ENCODE results near the gene EML3. TPM values are rescaled to one million over a fixed set of nuclear protein-coding genes. Genes with fewer than 3 reads are reported as not detected.
"Not testable (repeated sequence)": the region's sequence is repeated elsewhere in the genome, so short reads cannot be mapped to it uniquely, and the experiment has no call there.

The EML3 gene
- total and polyA plus RNA-seq, 7 experiments from 2014 or later: 14.6 to 209 (median 169) TPM

DNA sequence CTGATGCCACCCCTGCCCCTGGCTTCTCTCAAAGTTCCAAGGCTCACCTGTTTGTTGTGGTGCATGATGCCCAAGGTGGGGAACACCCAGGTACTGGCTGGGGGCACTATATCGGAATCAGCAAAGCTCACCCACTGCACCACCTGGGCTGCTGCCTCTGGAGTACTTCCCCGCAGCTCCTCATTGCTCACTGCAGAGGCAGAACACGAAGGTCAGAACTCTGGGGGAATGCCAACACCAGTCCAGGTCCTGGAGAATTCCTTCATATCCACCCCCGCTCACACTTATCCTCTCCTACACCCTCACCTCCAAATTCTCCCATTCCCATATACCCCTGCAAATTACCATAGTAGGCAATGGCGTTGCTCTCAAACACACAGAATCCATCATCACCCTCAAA, 41.1 kb downstream of the EML3 start:
- POLR2A ChIA-PET: interaction anchor here (0.8 to 8.1 kb wide), 5 partner anchors 15 to 270 kb away, joined by 4 to 92 read pairs (median 5); partner anchors contain the start of genes MTA2 and TUT1

DNA sequence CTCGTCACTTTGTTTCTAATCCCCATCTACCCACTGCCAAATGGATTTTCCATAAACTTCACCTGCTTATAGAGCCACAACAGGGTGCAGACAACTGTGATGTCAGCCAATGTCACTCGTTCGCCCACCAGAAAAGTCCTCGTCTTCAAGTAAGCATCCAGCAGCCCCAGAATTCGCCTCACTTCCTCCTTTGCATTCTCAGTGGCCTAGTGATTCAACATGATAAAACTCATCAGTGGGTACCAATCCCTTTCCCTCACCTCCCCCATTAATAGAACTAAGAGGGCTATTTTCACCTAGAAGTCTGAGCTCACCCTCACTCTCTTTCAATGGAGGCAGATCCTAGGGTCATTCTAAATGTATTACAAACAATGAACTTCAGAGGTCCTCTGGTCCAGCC, 41.7 kb downstream of the EML3 start:
- Histone ChIP-seq H3K36me3 (ENCODE audit: control insufficient read depth in 2 of 3, insufficient read depth in 3 of 3, low read length in 3 of 3) (peaks cover 9 to 71% (median 13%) of the 10 kb centered on the region in 3 experiments), H3K4me1 (ENCODE audit: control insufficient read depth in 2 of 2, insufficient read depth in 2 of 2, low read length in 2 of 2) (peaks cover 8 to 11% of the 10 kb centered on the region in 2 donors), H3K27ac (ENCODE audit: low read depth, low read length) (peak overlapping the region; percentile 88)
- H3K36me3 Mint-ChIP-seq: peaks cover 16 to 39% (median 37%) of the 10 kb centered on the region in 5 donors
- H3K27ac Mint-ChIP-seq: peak overlapping the region; percentile 38 to 98 (median 81)
- not testable (repeated sequence) for ATAC-seq; H3K4me3 ChIP-seq (ENCODE audit: low read length); H3K27me3 Mint-ChIP-seq; H3K27me3 ChIP-seq (ENCODE audit: control insufficient read depth in 2 of 2, insufficient read depth in 2 of 2, low read length in 2 of 2); DNase-seq; H3K9me3 Mint-ChIP-seq; H3K9me3 ChIP-seq (ENCODE audit: control insufficient read depth in 2 of 3, low read length in 3 of 3)
- ChIA-PET POLR2A (interaction anchor here (0.6 to 8.1 kb wide), 6 partner anchors 15 to 271 kb away, joined by 3 to 92 read pairs (median 4); partner anchors contain the start of genes HNRNPUL2, MTA2 and TUT1), CTCF (interaction anchor here (1.9 kb wide), 1 partner anchor 10 kb away, joined by 9 read pairs; no protein-coding TSS in a partner anchor)
- H3K4me3 Mint-ChIP-seq: peak overlapping the region in 9 of 10 donors; percentile 0 to 100 (median 39)
- H3K4me1 Mint-ChIP-seq: peaks cover 41 to 76% (median 62%) of the 10 kb centered on the region in 7 donors
- intact Hi-C loops (cut with micrococcal nuclease): loop anchor here in 1 of 2 donors (5.0 kb wide), 1 partner anchor 286 kb away; no protein-coding TSS in a partner anchor

More for the DNA sequence above, 41.1 kb downstream of the EML3 start:
- H3K27me3 ChIP-seq (ENCODE audit: control insufficient read depth in 2 of 2, insufficient read depth in 2 of 2, low read length in 2 of 2); H3K9me3 Mint-ChIP-seq; H3K9me3 ChIP-seq (ENCODE audit: control insufficient read depth in 2 of 3, low read length in 3 of 3); H3K27me3 Mint-ChIP-seq; H3K4me3 ChIP-seq (ENCODE audit: low read length); CTCF ChIA-PET; ATAC-seq; DNase-seq: not testable (repeated sequence)
- Mint-ChIP-seq H3K4me3 (peak overlapping the region in 6 of 10 donors; percentile 5 to 100 (median 94)), H3K4me1 (peaks cover 39 to 70% (median 57%) of the 10 kb centered on the region in 7 donors), H3K27ac (peak overlapping the region in 8 of 9 donors; percentile 44 to 98 (median 88)), H3K36me3 (peaks cover 16 to 36% (median 34%) of the 10 kb centered on the region in 5 donors)
- intact Hi-C loops (cut with micrococcal nuclease): loop anchor here in 1 of 2 donors (5.0 kb wide), 1 partner anchor 286 kb away; no protein-coding TSS in a partner anchor
- H3K4me1 ChIP-seq (ENCODE audit: control insufficient read depth in 2 of 2, insufficient read depth in 2 of 2, low read length in 2 of 2): peaks cover 8 to 11% of the 10 kb centered on the region in 2 donors
- peaks cover 5 to 69% (median 8%) of the 10 kb centered on the region in 3 experiments for H3K36me3 ChIP-seq (ENCODE audit: control insufficient read depth in 2 of 3, insufficient read depth in 3 of 3, low read length in 3 of 3)
- H3K27ac ChIP-seq (ENCODE audit: low read depth, low read length): peak overlapping the region; percentile 88

DNA sequence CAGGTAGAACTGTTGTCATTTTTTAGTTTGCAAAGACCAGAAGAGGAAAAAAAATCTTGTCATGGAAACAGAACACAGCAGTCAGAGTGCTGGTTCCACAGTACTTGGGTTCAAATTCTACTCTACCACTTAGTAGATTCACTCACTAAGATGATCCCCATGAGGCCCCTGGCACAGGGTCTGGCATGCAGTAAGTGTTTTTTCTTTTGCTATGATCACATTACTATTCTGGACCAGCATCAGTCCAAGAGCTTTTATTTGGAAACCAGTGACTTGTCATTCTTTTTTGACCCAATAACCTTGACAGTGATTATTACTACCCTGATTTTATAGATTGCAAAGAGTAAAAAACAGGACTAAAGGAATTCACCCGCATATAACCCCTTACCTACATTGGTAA, 43.0 kb downstream of the EML3 start:
- DNase-seq (no peak), ATAC-seq (no peak)
- ChIA-PET CTCF (interaction anchor here (0.7 to 1.9 kb wide), 3 partner anchors 9 to 174 kb away, joined by 4 to 9 read pairs (median 4); no protein-coding TSS in a partner anchor), POLR2A (interaction anchor here (0.6 to 8.1 kb wide), 5 partner anchors 13 to 193 kb away, joined by 3 to 92 read pairs (median 5); partner anchors contain the start of genes C11orf98, CSKMT and TUT1)
- H3K36me3 Mint-ChIP-seq: peaks cover 16 to 46% (median 40%) of the 10 kb centered on the region in 5 donors
- H3K27me3 ChIP-seq (ENCODE audit: control insufficient read depth in 2 of 2, insufficient read depth in 2 of 2, low read length in 2 of 2): no peaks in the 10 kb centered on the region
- peaks cover 11 to 77% (median 18%) of the 10 kb centered on the region in 3 experiments for H3K36me3 ChIP-seq (ENCODE audit: control insufficient read depth in 2 of 3, insufficient read depth in 3 of 3, low read length in 3 of 3)
- no peaks in the 10 kb centered on the region for H3K9me3 Mint-ChIP-seq
- intact Hi-C loops (cut with micrococcal nuclease): loop anchor here in 1 of 2 donors (5.0 kb wide), 1 partner anchor 288 kb away; no protein-coding TSS in a partner anchor
- H3K4me3 ChIP-seq (ENCODE audit: low read length): no peak overlapping the region
- no peaks in the 10 kb centered on the region for H3K9me3 ChIP-seq (ENCODE audit: control insufficient read depth in 2 of 3, low read length in 3 of 3)
- H3K4me1 ChIP-seq (ENCODE audit: control insufficient read depth in 2 of 2, insufficient read depth in 2 of 2, low read length in 2 of 2): peaks cover 8 to 11% of the 10 kb centered on the region in 2 donors
- no peak overlapping the region for H3K27ac ChIP-seq (ENCODE audit: low read depth, low read length)
- no peaks in the 10 kb centered on the region for H3K27me3 Mint-ChIP-seq
- H3K27ac Mint-ChIP-seq: peak overlapping the region in 3 of 9 donors; percentile 1 to 14 (median 12)
- H3K4me3 Mint-ChIP-seq: no peak overlapping the region
- peaks cover 31 to 68% (median 59%) of the 10 kb centered on the region in 7 donors for H3K4me1 Mint-ChIP-seq

DNA sequence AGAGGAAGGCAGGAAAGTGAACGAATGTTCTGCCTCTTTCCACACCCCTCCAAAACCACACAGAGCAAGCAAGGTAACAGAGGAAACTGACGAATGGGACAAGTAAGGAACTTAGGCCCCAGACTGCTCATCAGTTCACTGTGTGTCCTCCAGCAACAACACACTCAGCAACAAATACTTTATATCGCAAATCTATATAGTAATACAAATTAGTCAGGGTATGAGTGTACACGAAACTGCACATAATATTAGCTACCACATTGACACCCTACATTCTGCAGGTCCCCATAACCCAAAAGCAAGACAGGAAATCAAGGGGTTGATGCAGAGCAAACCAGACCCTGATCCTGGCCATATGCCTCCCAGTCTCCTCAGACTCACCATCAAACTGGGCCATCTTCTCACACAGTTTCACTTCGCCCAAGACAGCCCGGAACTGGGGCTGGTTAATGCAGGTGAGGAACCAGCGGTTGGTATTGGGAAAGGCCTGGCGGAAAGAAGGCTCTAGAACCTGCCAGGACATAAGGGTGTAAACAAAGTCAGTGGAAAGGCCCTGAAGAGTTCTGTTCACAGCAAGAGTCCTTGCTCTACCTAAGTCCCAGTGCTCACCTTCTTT, 45.4 kb downstream of the EML3 start:
- no peaks in the 10 kb centered on the region for H3K27me3 Mint-ChIP-seq
- H3K27ac Mint-ChIP-seq: peak overlapping the region in 7 of 9 donors; percentile 28 to 81 (median 56)
- Histone ChIP-seq H3K27me3 (ENCODE audit: control insufficient read depth in 2 of 2, insufficient read depth in 2 of 2, low read length in 2 of 2) (no peaks in the 10 kb centered on the region), H3K36me3 (ENCODE audit: control insufficient read depth in 2 of 3, insufficient read depth in 3 of 3, low read length in 3 of 3) (peaks cover 11 to 89% (median 18%) of the 10 kb centered on the region in 3 experiments), H3K9me3 (ENCODE audit: control insufficient read depth in 2 of 3, low read length in 3 of 3) (no peaks in the 10 kb centered on the region), H3K27ac (ENCODE audit: low read depth, low read length) (no peak overlapping the region), H3K4me3 (ENCODE audit: low read length) (no peak overlapping the region), H3K4me1 (ENCODE audit: control insufficient read depth in 2 of 2, insufficient read depth in 2 of 2, low read length in 2 of 2) (peaks cover under 1 to 4% of the 10 kb centered on the region in 2 donors)
- DNase-seq: no peak
- no peak overlapping the region for H3K4me3 Mint-ChIP-seq
- peaks cover 20 to 51% (median 45%) of the 10 kb centered on the region in 7 donors for H3K4me1 Mint-ChIP-seq
- peak; percentile 41 for ATAC-seq
- POLR2A ChIA-PET: interaction anchor here (0.9 to 1.0 kb wide), 2 partner anchors 16 to 24 kb away, joined by 3 to 5 read pairs; partner anchors contain the start of gene TUT1
- H3K9me3 Mint-ChIP-seq: no peaks in the 10 kb centered on the region
- CTCF ChIA-PET: interaction anchor here (0.5 to 2.0 kb wide), 4 partner anchors 8 to 174 kb away, joined by 3 to 14 read pairs (median 4); no protein-coding TSS in a partner anchor
- intact Hi-C loops (cut with micrococcal nuclease): no loop called here
- H3K36me3 Mint-ChIP-seq: peaks cover 15 to 49% (median 33%) of the 10 kb centered on the region in 5 donors

DNA sequence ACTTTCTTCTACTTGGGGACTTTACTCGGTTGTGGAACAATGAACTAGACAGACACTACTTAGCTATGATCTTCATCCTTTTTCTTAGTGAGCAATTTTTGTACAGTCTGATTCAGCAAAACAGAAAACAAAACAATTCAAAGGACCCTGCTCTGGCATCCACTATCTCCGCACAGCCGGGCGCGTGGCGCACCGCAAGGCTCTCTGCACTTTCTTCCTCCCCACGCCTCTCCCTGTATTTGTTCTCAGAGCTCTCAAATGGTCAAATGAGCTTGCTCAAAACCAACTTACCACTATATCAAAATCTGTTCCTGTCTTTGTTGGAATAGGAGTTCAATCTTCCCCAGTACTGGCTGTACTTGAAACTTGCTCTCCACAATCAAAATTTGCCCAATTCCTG, 46.3 kb downstream of the EML3 start:
- no peaks in the 10 kb centered on the region for H3K27me3 ChIP-seq (ENCODE audit: control insufficient read depth in 2 of 2, insufficient read depth in 2 of 2, low read length in 2 of 2)
- H3K27ac ChIP-seq (ENCODE audit: low read depth, low read length): no peak overlapping the region
- peaks cover 0 to 3% of the 10 kb centered on the region in 2 donors for H3K4me1 ChIP-seq (ENCODE audit: control insufficient read depth in 2 of 2, insufficient read depth in 2 of 2, low read length in 2 of 2)
- no peak overlapping the region for H3K4me3 ChIP-seq (ENCODE audit: low read length)
- Mint-ChIP-seq H3K9me3 (no peaks in the 10 kb centered on the region), H3K27me3 (no peaks in the 10 kb centered on the region), H3K4me1 (peaks cover 15 to 48% (median 43%) of the 10 kb centered on the region in 7 donors), H3K4me3 (no peak overlapping the region), H3K36me3 (peaks cover 8 to 48% (median 31%) of the 10 kb centered on the region in 5 donors), H3K27ac (peak overlapping the region in 4 of 9 donors; percentile 1 to 67 (median 30))
- ATAC-seq: no peak
- intact Hi-C loops (cut with micrococcal nuclease): no loop called here
- peaks cover 11 to 84% (median 18%) of the 10 kb centered on the region in 3 experiments for H3K36me3 ChIP-seq (ENCODE audit: control insufficient read depth in 2 of 3, insufficient read depth in 3 of 3, low read length in 3 of 3)
- no peak for DNase-seq
- H3K9me3 ChIP-seq (ENCODE audit: control insufficient read depth in 2 of 3, low read length in 3 of 3): no peaks in the 10 kb centered on the region
- ChIA-PET CTCF (interaction anchor here (0.7 kb wide), 2 partner anchors 14 to 142 kb away, joined by 3 to 4 read pairs; no protein-coding TSS in a partner anchor), POLR2A (interaction anchor here (0.9 to 1.5 kb wide), 3 partner anchors 8 to 275 kb away, joined by 3 to 5 read pairs (median 3); partner anchors contain the start of gene EEF1G)

DNA sequence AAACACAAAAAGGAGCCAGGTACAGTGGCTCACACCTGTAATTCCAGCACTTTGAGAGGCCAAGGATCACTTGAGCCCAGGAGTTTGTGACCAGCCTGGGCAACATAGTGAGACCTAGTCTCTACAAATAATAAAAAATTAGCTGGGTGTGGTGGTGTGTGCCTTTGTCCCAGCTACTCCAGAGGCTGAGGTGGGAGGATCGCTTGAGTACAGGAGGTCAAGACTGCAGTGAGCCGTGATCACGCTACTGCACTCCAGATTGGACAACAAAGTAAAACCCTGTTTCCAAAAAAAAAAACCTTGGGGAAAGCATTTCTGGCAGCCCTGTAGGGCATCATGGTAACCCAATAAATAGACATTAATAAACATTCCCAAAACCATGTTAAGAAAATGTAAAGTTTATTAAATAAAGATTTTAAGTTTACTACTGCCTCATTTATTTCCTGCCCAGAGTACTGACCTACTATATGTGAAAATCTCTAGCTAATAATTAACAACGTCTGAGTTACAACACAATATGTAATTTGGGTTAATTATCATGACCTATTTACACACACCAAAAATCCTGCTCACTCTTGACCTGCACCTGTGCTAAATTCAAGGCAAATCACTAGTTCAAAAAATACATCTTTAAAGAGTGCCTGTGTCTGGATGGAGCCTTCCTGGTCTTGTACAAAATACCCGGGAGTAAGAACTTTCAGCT, 47.3 kb downstream of the EML3 start:
- H3K9me3 ChIP-seq (ENCODE audit: control insufficient read depth in 2 of 3, low read length in 3 of 3): no peaks in the 10 kb centered on the region
- no peak overlapping the region for H3K4me3 Mint-ChIP-seq
- no peaks in the 10 kb centered on the region for H3K27me3 Mint-ChIP-seq
- ChIA-PET POLR2A (interaction anchor here (0.6 to 1.5 kb wide), 4 partner anchors 9 to 1862 kb away, joined by 3 to 7 read pairs (median 4); partner anchors contain the start of genes EEF1G and TUT1), CTCF (interaction anchor here (0.7 to 1.3 kb wide), 3 partner anchors 8 to 141 kb away, joined by 3 to 7 read pairs (median 4); no protein-coding TSS in a partner anchor)
- peaks cover 16 to 51% (median 40%) of the 10 kb centered on the region in 7 donors for H3K4me1 Mint-ChIP-seq
- DNase-seq (no peak), ATAC-seq (no peak)
- H3K9me3 Mint-ChIP-seq: no peaks in the 10 kb centered on the region
- peaks cover 3 to 40% (median 25%) of the 10 kb centered on the region in 5 donors for H3K36me3 Mint-ChIP-seq
- H3K4me1 ChIP-seq (ENCODE audit: control insufficient read depth in 2 of 2, insufficient read depth in 2 of 2, low read length in 2 of 2): peaks cover 0 to under 1% of the 10 kb centered on the region in 2 donors
- H3K27me3 ChIP-seq (ENCODE audit: control insufficient read depth in 2 of 2, insufficient read depth in 2 of 2, low read length in 2 of 2): no peaks in the 10 kb centered on the region
- H3K4me3 ChIP-seq (ENCODE audit: low read length): no peak overlapping the region
- intact Hi-C loops (cut with micrococcal nuclease): no loop called here
- no peak overlapping the region for H3K27ac ChIP-seq (ENCODE audit: low read depth, low read length)
- H3K36me3 ChIP-seq (ENCODE audit: control insufficient read depth in 2 of 3, insufficient read depth in 3 of 3, low read length in 3 of 3): peaks cover 11 to 74% (median 19%) of the 10 kb centered on the region in 3 experiments
- peak overlapping the region in 5 of 9 donors; percentile 4 to 70 (median 28) for H3K27ac Mint-ChIP-seq
